ENCODE measurements around the gene SSH2. TPM values are rescaled to one million over a fixed set of nuclear protein-coding genes. Genes with fewer than 3 reads are reported as not detected.

Gene SSH2
- total RNA-seq, 1 experiment from 2014 or later: 14.6 TPM

GRCh38 chr17:29611351-29612093 is 318.5 kb downstream of the SSH2 start:
- H3K4me3 Mint-ChIP-seq: no peak overlapping the region
- H3K4me1 ChIP-seq (ENCODE audit: insufficient read depth, low read length): no peaks in the 10 kb centered on the region; the same call in 1 of the 2 replicates

More at GRCh38 chr17:29611351-29612093, 318.5 kb downstream of the SSH2 start:
- H3K27me3 ChIP-seq (ENCODE audit: insufficient read depth, low read length): peaks cover 7% of the 10 kb centered on the region
- Mint-ChIP-seq H3K36me3 (ENCODE audit: insufficient read depth in 1 of 3, low read depth in 3 of 3) (peaks cover 2 to 10% (median 8%) of the 10 kb centered on the region in 3 experiments; a peak in 4 of 7 replicates), H3K27ac (no peak overlapping the region), H3K27me3 (ENCODE audit: low read depth) (peaks cover 41% of the 10 kb centered on the region), H3K4me1 (peaks cover 12 to 31% of the 10 kb centered on the region in 2 experiments), H3K9me3 (no peaks in the 10 kb centered on the region)
- no peaks in the 10 kb centered on the region for H3K9me3 ChIP-seq (ENCODE audit: control insufficient read depth, low read depth, low read length)
- no peak overlapping the region for H2BK12ac ChIP-seq (ENCODE audit: insufficient read length, low read depth, low read length)
- H3K4me2 ChIP-seq (ENCODE audit: insufficient read depth, insufficient read length, low read length): no peak overlapping the region
- no peak overlapping the region for H3K56ac ChIP-seq (ENCODE audit: insufficient read length, low read depth, low read length)
- H2BK5ac ChIP-seq (ENCODE audit: insufficient read length, low read length): no peak overlapping the region
- H3K23me2 ChIP-seq (ENCODE audit: insufficient read length, low read depth, low read length, poor library complexity, severe bottlenecking): peaks cover 9% of the 10 kb centered on the region
- no peaks in the 10 kb centered on the region for H3K79me2 ChIP-seq (ENCODE audit: insufficient read depth, low read length)
- TF ChIP-seq, protein P1, sequence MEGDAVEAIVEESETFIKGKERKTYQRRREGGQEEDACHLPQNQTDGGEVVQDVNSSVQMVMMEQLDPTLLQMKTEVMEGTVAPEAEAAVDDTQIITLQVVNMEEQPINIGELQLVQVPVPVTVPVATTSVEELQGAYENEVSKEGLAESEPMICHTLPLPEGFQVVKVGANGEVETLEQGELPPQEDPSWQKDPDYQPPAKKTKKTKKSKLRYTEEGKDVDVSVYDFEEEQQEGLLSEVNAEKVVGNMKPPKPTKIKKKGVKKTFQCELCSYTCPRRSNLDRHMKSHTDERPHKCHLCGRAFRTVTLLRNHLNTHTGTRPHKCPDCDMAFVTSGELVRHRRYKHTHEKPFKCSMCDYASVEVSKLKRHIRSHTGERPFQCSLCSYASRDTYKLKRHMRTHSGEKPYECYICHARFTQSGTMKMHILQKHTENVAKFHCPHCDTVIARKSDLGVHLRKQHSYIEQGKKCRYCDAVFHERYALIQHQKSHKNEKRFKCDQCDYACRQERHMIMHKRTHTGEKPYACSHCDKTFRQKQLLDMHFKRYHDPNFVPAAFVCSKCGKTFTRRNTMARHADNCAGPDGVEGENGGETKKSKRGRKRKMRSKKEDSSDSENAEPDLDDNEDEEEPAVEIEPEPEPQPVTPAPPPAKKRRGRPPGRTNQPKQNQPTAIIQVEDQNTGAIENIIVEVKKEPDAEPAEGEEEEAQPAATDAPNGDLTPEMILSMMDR (conservative IDR thresholded peaks at IDR 0.05): no peak
- H3K79me1 ChIP-seq (ENCODE audit: insufficient read depth, low read depth, low read length, poor library complexity, severe bottlenecking): no peaks in the 10 kb centered on the region
- H3K14ac ChIP-seq (ENCODE audit: insufficient read depth, low read length): no peak overlapping the region
- H3K23ac ChIP-seq (ENCODE audit: insufficient read length, low read depth, low read length): no peak overlapping the region
- H4K20me1 ChIP-seq (ENCODE audit: control insufficient read depth, insufficient read depth, insufficient read length): no peaks in the 10 kb centered on the region
- H2AK5ac ChIP-seq (ENCODE audit: insufficient read length, low read length): no peak overlapping the region
- no peak overlapping the region for H2BK15ac ChIP-seq (ENCODE audit: low read depth, low read length)
- no peak overlapping the region for H3K27ac ChIP-seq (ENCODE audit: insufficient read length, low read depth, low read length)
- no peak overlapping the region for H3T11ph ChIP-seq (ENCODE audit: low read length)
- H2AFZ ChIP-seq (ENCODE audit: low read length): no peak overlapping the region
- H4K5ac ChIP-seq (ENCODE audit: insufficient read length, low read depth, low read length): no peak overlapping the region
- H2BK20ac ChIP-seq (ENCODE audit: low read depth, low read length, poor library complexity, severe bottlenecking): no peak overlapping the region
- H4K8ac ChIP-seq (replicated peaks; ENCODE audit: insufficient read length, low read depth, low read length): no peak overlapping the region
- no peak overlapping the region for H2BK120ac ChIP-seq (ENCODE audit: low read depth, low read length, poor library complexity, severe bottlenecking)
- no peak overlapping the region for H4K91ac ChIP-seq (ENCODE audit: insufficient read length, low read depth, low read length)
- no peak overlapping the region for H3K9ac ChIP-seq (ENCODE audit: extremely low read depth, insufficient read length, low read length)
- no peak overlapping the region for H3K18ac ChIP-seq (ENCODE audit: insufficient read length, low read depth, low read length)
- DNase-seq: no peak
- WGBS (ENCODE audit: extremely low coverage, insufficient read length, low lambda C conversion rate): no CpG with 5 or more reads among the region's 11 CpGs
- H3K4ac ChIP-seq (ENCODE audit: low read depth, low read length): no peak overlapping the region

Data from H9 (cell line).